Gastrocnemius medialis (tissue), 4 donors: Measurements from ENCODE around the gene SLC22A12.

ENCODE experiments used
- POLR2A ChIP-seq, 2 donors: fragments of 450-650 bp; IDR thresholded peaks; one replicate each; pipeline ENCODE4 v1.6.1; 2017; ENCODE audit warnings: antibody characterized with exemption in 2 of 2, mild to moderate bottlenecking in 2 of 2, moderate library complexity in 2 of 2
- TF ChIP-seq, protein P1 (sequence below), 5 experiments: fragments of 450-650 bp in 3 of 5; fragments of 200-600 bp in 2 of 5; sonication (generic) in 2 of 5; IDR thresholded peaks in 4 of 5; conservative IDR thresholded peaks in 1 of 5; 1 replicate in 4 of 5; 2 replicates in 1 of 5; pipeline ENCODE4 v1.5.1; 2016 to 2019; ENCODE audit warnings: antibody characterized with exemption in 5 of 5, mild to moderate bottlenecking in 3 of 5, moderate library complexity in 3 of 5

DNA sequence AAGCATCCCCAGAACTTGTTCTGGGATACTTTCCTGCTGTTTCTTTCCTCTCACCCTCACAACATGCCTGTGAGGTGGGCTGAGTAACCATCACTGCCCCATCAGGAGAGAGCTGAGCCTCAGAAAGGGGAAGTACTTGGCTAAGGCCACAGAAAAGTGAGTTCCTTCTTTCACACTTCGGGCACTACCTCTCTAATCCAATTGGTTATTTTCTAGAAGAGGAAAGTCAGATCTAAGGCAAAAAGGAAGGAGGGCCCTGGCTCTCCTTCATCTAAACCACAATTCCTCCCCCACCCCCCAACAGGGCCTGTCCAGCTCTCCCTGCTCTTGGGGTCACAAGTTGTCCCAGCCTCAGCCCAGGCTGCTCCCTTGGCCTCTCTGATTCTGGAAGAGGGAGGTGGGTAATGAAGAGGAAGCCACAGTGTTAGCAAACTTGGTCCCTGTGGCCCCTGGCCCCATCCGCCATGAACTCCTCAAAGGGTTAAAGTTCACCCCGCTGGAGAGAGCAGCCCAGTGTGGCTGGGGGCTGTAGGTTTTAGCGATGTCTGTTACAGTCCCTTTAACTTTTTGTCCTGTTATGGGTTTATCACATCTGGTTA is 34.0 kb downstream of the SLC22A12 start:
- TF ChIP-seq, protein P1, sequence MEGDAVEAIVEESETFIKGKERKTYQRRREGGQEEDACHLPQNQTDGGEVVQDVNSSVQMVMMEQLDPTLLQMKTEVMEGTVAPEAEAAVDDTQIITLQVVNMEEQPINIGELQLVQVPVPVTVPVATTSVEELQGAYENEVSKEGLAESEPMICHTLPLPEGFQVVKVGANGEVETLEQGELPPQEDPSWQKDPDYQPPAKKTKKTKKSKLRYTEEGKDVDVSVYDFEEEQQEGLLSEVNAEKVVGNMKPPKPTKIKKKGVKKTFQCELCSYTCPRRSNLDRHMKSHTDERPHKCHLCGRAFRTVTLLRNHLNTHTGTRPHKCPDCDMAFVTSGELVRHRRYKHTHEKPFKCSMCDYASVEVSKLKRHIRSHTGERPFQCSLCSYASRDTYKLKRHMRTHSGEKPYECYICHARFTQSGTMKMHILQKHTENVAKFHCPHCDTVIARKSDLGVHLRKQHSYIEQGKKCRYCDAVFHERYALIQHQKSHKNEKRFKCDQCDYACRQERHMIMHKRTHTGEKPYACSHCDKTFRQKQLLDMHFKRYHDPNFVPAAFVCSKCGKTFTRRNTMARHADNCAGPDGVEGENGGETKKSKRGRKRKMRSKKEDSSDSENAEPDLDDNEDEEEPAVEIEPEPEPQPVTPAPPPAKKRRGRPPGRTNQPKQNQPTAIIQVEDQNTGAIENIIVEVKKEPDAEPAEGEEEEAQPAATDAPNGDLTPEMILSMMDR (IDR thresholded peaks at IDR 0.05 in 4 of 5, conservative IDR thresholded peaks at IDR 0.05 in 1 of 5), result no peak
- no peak for TF ChIP-seq POLR2A (IDR thresholded peaks at IDR 0.05)
